Stomach (tissue), 4 donors: Measurements from ENCODE around the gene BPIFB1.

Source experiments
- CTCF ChIP-seq, 7 experiments: fragments of 450-650 bp in 4 of 7; fragments of 200-600 bp in 3 of 7; sonication (generic) in 3 of 7; IDR thresholded peaks; one replicate each; pipeline ENCODE4 v1.5.1; 2016 to 2019; ENCODE audit warnings: antibody characterized with exemption in 7 of 7, control low read depth in 2 of 7, mild to moderate bottlenecking in 1 of 7
- POLR2AphosphoS5 ChIP-seq, 3 donors: sonication (generic); formaldehyde crosslinking; IDR thresholded peaks; one replicate each; pipeline ENCODE4 v1.6.1; 2016; ENCODE audit warnings: antibody characterized with exemption in 3 of 3

DNA sequence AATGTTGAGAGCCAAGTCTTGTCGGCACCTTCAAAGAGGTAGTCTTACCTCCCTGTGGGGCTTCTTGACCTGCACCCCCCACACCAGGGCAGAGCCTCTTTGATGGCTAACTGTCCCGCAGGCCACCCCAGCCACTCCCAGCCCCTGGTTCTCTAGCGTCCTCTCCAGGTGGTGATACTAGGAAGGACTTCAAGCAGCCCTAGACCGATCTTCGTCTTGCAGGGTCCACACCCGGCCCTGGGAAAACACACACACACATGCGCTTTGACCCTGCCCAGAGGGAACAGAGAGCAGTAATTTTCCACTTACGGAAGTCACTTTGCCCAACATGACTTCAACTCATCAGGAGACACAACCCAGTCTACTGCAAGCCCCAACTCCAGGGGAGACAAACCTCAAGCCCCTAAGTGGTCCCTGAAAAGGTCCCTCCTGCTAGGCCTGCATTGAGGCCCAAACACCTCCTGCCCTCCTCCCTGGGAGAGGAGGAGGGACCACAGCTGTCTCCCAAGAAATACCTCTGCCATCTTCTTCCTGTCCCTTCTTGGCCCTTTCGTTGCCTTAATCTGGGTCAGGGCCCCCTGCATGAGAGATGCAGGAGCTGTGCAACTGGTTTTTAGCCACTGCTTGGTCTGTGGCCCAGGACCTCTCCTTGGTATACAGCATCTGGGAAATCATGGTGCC is 2.9 kb upstream of the BPIFB1 start:
- TF ChIP-seq CTCF (IDR thresholded peaks at IDR 0.05), result no peak
- no peak for TF ChIP-seq POLR2AphosphoS5 (IDR thresholded peaks at IDR 0.05)
